T follicular helper cell (primary cell): ENCODE data around the gene RPS19BP1.

Experiments used
- DNase-seq: peaks from one replicate; pipeline ENCODE4 v3.0.0-alpha.2; 2020; ENCODE audit warnings: low read depth

The RPS19BP1 gene

GRCh38 chr22:39490135-39490798, 42.3 kb downstream of the RPS19BP1 start:
- peak; percentile 74 for DNase-seq

DNA sequence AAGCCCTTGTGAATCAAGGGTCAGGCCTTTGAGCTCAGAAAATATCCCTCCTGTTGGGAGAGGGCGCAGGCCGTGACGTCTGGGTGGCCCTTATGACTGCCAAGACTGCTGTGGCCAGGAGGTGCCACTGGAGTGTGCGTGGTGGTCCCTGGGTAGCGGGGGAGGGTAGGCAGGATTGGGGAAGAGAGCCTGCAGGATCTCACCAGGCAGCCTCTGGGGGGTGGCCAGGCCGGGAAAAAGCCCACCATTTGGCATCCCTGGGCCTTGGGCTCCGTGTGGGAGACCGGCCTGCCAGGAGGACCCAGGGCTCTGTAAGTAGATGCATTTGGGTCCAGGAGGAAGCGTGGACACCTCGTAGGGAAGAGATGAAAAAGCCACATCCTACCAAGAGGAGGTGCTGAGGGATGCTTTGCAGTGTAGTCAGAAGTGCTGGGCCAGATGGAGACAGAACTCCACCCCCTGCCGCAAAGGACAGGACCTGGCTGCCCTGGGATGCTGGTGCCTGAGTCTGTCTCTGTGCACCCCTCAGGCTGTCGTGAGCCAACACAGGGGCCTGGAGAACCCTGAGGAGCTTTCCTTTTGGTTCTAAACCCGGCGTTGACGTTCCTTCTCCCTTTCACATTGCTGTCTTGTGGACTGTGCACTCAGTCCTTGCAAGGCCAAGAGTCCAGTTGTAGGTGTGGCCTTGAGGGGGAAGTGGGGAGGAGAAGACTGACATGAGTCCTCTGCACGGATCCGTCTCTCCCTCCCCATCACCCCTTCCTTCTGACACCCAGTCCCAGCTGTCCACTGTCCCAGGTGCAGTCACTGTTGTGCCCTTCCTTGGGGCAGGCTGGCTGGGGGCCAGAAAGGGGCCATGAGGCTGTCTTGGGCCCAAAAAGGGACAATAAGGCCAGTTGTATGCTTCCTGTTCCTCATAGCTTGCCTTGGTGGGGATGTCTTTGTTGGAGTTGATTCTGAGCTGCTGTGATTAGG, 43.2 kb downstream of the RPS19BP1 start:
- DNase-seq = no peak

DNA sequence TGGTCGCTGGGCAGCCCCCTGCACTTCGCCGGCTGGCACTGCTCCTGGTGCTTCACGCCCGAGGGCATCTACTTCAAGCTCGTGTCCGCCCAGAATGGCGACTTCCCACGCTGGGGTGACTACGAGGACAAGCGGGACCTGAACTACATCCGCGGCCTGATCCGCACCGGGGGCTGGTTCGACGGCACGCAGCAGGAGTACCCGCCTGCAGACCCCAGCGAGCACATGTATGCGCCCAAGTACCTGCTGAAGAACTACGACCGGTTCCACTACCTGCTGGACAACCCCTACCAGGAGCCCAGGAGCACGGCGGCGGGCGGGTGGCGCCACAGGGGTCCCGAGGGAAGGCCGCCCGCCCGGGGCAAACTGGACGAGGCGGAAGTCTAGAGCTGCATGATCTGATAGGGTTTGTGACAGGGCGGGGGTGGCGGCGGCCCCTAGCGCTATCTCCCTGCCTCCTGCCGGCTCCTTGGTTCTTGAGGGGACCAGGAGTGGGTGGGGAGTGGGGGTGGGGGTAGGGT, 43.9 kb downstream of the RPS19BP1 start:
- DNase-seq = no peak

DNA sequence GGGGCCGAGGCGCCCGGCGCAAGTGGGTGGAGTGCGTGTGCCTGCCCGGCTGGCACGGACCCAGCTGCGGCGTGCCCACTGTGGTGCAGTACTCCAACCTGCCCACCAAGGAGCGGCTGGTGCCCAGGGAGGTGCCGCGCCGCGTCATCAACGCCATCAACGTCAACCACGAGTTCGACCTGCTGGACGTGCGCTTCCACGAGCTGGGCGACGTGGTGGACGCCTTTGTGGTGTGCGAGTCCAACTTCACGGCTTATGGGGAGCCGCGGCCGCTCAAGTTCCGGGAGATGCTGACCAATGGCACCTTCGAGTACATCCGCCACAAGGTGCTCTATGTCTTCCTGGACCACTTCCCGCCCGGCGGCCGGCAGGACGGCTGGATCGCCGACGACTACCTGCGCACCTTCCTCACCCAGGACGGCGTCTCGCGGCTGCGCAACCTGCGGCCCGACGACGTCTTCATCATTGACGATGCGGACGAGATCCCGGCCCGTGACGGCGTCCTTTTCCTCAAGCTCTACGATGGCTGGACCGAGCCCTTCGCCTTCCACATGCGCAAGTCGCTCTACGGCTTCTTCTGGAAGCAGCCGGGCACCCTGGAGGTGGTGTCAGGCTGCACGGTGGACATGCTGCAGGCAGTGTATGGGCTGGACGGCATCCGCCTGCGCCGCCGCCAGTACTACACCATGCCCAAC, 44.6 kb downstream of the RPS19BP1 start:
- no peak for DNase-seq

- DNase-seq = no peak
Observed at GRCh38 chr22:39486951-39487825, 45.4 kb downstream of the RPS19BP1 start.

- no peak for DNase-seq
Observed at GRCh38 chr22:39482768-39483167, 49.8 kb downstream of the RPS19BP1 start.

- DNase-seq = no peak
Observed at GRCh38 chr22:39481595-39481994, 51.0 kb downstream of the RPS19BP1 start.

- DNase-seq = no peak
Observed at GRCh38 chr22:39481054-39481453, 51.5 kb downstream of the RPS19BP1 start.

DNA sequence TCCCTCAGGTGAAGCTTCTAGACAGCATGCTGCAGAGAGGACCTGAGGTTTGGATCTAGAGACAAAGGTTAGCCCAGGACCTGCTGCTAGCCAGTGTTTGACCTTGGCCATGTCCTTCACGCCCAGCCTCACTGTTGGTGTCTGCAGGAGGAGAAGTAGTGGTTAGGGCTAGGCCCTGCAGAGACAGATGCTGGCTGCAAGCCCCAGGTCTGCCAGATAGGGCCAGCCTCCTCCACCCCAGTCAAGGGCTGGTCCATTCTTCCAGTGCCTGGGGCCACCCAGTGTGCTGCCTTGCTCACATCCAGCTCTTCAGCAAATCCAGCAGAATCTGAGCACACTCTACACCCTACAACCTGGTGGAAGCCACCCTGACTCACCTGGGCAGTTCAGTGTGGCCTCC, 52.0 kb downstream of the RPS19BP1 start:
- DNase-seq = no peak

DNA sequence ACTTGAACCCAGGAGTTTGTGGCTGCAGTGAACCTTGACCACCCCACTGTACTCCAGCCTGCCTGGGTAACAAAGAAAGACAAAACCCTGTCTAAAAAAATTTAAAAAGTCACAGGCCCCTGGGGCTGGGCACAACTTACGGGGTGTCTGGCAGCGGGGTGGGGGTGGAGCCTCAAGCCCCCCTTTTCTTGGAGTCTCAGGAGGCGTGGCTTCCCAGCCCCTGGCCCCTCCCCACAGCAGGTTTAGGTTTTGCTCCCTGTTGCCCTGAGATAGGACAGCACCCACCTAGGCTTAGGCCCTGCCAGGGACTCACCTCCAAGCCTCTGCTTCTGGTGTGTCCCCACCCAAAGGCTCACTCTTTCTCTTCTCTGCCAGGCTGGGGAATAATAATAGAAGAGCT, 53.3 kb downstream of the RPS19BP1 start:
- DNase-seq = no peak
